Liver (tissue), 9 donors: Measurements from ENCODE around the gene SETD1A. TPM values are rescaled to one million over a fixed set of nuclear protein-coding genes. Genes with fewer than 3 reads are reported as not detected.

Experiments
- DNase-seq: peaks from one replicate; pipeline ENCODE4 v3.0.0-alpha.2; 2017; ENCODE audit warnings: low spot score
- H3K27ac ChIP-seq, 2 donors: one replicate each; pipeline ENCODE4 v1.7.0; 2013; ENCODE audit warnings: inconsistent platforms in 2 of 2, low read length in 2 of 2, control low read depth in 1 of 2, low read depth in 1 of 2, mild to moderate bottlenecking in 1 of 2
- H3K27me3 ChIP-seq, 4 donors: one replicate each; pipeline versions ENCODE4 v1.6.1 to v1.7.0; 2013; ENCODE audit warnings: low read length in 3 of 4, inconsistent platforms in 1 of 4, mild to moderate bottlenecking in 1 of 4, moderate library complexity in 1 of 4; ENCODE audit not compliant: control insufficient read depth in 4 of 4, insufficient read depth in 4 of 4
- H3K36me3 ChIP-seq, 4 donors: one replicate each; pipeline versions ENCODE4 v1.6.1 to v1.7.0; 2013; ENCODE audit warnings: low read length in 3 of 4, mild to moderate bottlenecking in 3 of 4, low read depth in 1 of 4, moderate library complexity in 1 of 4; ENCODE audit not compliant: control insufficient read depth in 4 of 4, insufficient read depth in 3 of 4
- H3K4me1 ChIP-seq, 4 donors: one replicate each; pipeline versions ENCODE4 v1.6.1 to v1.7.0; 2013; ENCODE audit warnings: low read length in 3 of 4, mild to moderate bottlenecking in 3 of 4, moderate library complexity in 1 of 4; ENCODE audit not compliant: control insufficient read depth in 4 of 4, insufficient read depth in 4 of 4
- H3K4me3 ChIP-seq, 3 donors: one replicate each; pipeline versions ENCODE4 v1.6.1 to v1.7.0; 2013; ENCODE audit warnings: low read length in 3 of 3, control low read depth in 1 of 3, low read depth in 1 of 3, mild to moderate bottlenecking in 1 of 3
- H3K9ac ChIP-seq, 2 donors: one replicate each; pipeline ENCODE4 v1.7.0; 2013; ENCODE audit warnings: low read length in 2 of 2, mild to moderate bottlenecking in 2 of 2, moderate library complexity in 2 of 2, control low read depth in 1 of 2, low read depth in 1 of 2
- H3K9me3 ChIP-seq, 4 donors: one replicate each; pipeline versions ENCODE4 v1.6.1 to v1.7.0; 2013; ENCODE audit warnings: low read length in 3 of 4; ENCODE audit not compliant: control insufficient read depth in 4 of 4
- ATF3 ChIP-seq: IDR thresholded peaks from 2 replicates; pipeline ENCODE4 v1.6.1; 2016; ENCODE audit warnings: antibody characterized with exemption
- FOXA1 ChIP-seq: IDR thresholded peaks from 2 replicates; pipeline ENCODE4 v1.6.1; 2016; ENCODE audit warnings: antibody characterized with exemption
- HNF4G ChIP-seq: IDR thresholded peaks from 2 replicates; pipeline ENCODE4 v1.6.1; 2016; ENCODE audit warnings: antibody characterized with exemption
- JUND ChIP-seq, 2 donors: IDR thresholded peaks; 2 replicates each; pipeline ENCODE4 v1.6.1; 2016; ENCODE audit warnings: antibody characterized with exemption in 2 of 2
- MAX ChIP-seq: IDR thresholded peaks from 2 replicates; pipeline ENCODE4 v1.6.1; 2016; ENCODE audit warnings: antibody characterized with exemption
- NR2F2 ChIP-seq: IDR thresholded peaks from 2 replicates; pipeline ENCODE4 v1.6.1; 2016; ENCODE audit warnings: antibody characterized with exemption
- RXRA ChIP-seq, 2 donors: IDR thresholded peaks; 2 replicates each; pipeline ENCODE4 v1.6.1; 2017 to 2018; ENCODE audit warnings: antibody characterized with exemption in 2 of 2, mild to moderate bottlenecking in 1 of 2
- YY1 ChIP-seq: IDR thresholded peaks from 2 replicates; pipeline ENCODE4 v1.6.1; 2016; ENCODE audit warnings: antibody characterized with exemption, mild to moderate bottlenecking
- ZBTB33 ChIP-seq: IDR thresholded peaks from 2 replicates; pipeline ENCODE4 v1.6.1; 2016; ENCODE audit warnings: antibody characterized with exemption
- WGBS: extraction: QIAGEN DNeasy Blood & Tissue Kit; methylation state at CpG from one replicate; pipeline ENCODE4 v1.1.7; 2013; 5-methylcytosine and 5-hydroxymethylcytosine counted together
- polyA plus RNA-seq, 2 donors: library from polyadenylated mRNA; stranded (reverse) in 1 of 2; unstranded in 1 of 2; fragments of 200-250 nt in 1 of 2; fragments of >200 nt in 1 of 2; fragmentation: Nextera tagmentation in 1 of 2; extraction: Ambion mirVana in 1 of 2; gene quantifications; one replicate each; pipeline versions ENCODE4 v1.2.1 to v1.2.3, GENCODE V29; 2013 to 2015
- total RNA-seq, 2 donors: library from RNA; depleted of rRNA; stranded (reverse); fragments of >200 nt; gene quantifications; one replicate each; pipeline ENCODE4 v1.2.3, GENCODE V29; 2014
- donor health status: healthy.
- donor health status: healthy.
- donor health status: healthy.
- donor health status: healthy.
- donor health status: healthy.

SETD1A gene
- total and polyA plus RNA-seq, 4 donors: 2.7 to 4.9 (median 3.7) TPM

GRCh38 chr16:30982548-30983288, 25.2 kb downstream of the SETD1A start (continued):
- TF ChIP-seq ZBTB33 (no peak), FOXA1 (no peak), NR2F2 (no peak)

- H3K4me1 ChIP-seq: peaks cover 6 to 20% (median 13%) of the 10 kb centered on the region in 4 donors
- no peak for TF ChIP-seq RXRA (IDR thresholded peaks at IDR 0.05)
- TF ChIP-seq YY1: no peak
- TF ChIP-seq HNF4G: no peak
- no peak for TF ChIP-seq ATF3
- DNase-seq: no peak
- H3K36me3 ChIP-seq: peaks cover 3 to 38% (median 16%) of the 10 kb centered on the region in 4 donors
- no peaks in the 10 kb centered on the region for H3K9me3 ChIP-seq
- no peaks in the 10 kb centered on the region for H3K27me3 ChIP-seq
- no peak overlapping the region for H3K4me3 ChIP-seq
- H3K9ac ChIP-seq: no peak overlapping the region
- 92% methylated on average over 25 of the region's 25 CpGs for WGBS
- H3K27ac ChIP-seq: no peak overlapping the region
Measured at GRCh38 chr16:30983289-30983889, 25.8 kb downstream of the SETD1A start.

- no peaks in the 10 kb centered on the region for H3K9me3 ChIP-seq
- no peaks in the 10 kb centered on the region for H3K27me3 ChIP-seq
- H3K27ac ChIP-seq: no peak overlapping the region
- H3K9ac ChIP-seq: no peak overlapping the region
- WGBS: 86% methylated on average over 14 of the region's 14 CpGs
- peaks cover 3 to 35% (median 14%) of the 10 kb centered on the region in 4 donors for H3K36me3 ChIP-seq
- no peak overlapping the region for H3K4me3 ChIP-seq
- no peak for DNase-seq
- peaks cover 6 to 20% (median 13%) of the 10 kb centered on the region in 4 donors for H3K4me1 ChIP-seq
- TF ChIP-seq ZBTB33 (no peak), MAX (no peak), JUND (IDR thresholded peaks at IDR 0.05) (no peak), FOXA1 (no peak), ATF3 (no peak)
Measured at GRCh38 chr16:30983898-30984610, 26.5 kb downstream of the SETD1A start.
